Measurements from ENCODE around the gene RPS6KA3.

- TF ChIP-seq, protein P1, sequence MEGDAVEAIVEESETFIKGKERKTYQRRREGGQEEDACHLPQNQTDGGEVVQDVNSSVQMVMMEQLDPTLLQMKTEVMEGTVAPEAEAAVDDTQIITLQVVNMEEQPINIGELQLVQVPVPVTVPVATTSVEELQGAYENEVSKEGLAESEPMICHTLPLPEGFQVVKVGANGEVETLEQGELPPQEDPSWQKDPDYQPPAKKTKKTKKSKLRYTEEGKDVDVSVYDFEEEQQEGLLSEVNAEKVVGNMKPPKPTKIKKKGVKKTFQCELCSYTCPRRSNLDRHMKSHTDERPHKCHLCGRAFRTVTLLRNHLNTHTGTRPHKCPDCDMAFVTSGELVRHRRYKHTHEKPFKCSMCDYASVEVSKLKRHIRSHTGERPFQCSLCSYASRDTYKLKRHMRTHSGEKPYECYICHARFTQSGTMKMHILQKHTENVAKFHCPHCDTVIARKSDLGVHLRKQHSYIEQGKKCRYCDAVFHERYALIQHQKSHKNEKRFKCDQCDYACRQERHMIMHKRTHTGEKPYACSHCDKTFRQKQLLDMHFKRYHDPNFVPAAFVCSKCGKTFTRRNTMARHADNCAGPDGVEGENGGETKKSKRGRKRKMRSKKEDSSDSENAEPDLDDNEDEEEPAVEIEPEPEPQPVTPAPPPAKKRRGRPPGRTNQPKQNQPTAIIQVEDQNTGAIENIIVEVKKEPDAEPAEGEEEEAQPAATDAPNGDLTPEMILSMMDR (IDR thresholded peaks at IDR 0.05; ENCODE audit: borderline replicate concordance, extremely low read depth, low read length, poor library complexity, severe bottlenecking): no peak
- no peak for TF ChIP-seq EZH2 (IDR thresholded peaks at IDR 0.05; ENCODE audit: borderline replicate concordance, low read depth, low read length, severe bottlenecking)
Measured at GRCh38 chrX:20237864-20238263, 28.8 kb downstream of the RPS6KA3 start.
